Right ventricle myocardium superior (tissue), 1 donor: Measurements from ENCODE around the gene UGT1A5. TPM values are rescaled to one million over a fixed set of nuclear protein-coding genes. Genes with fewer than 3 reads are reported as not detected.

Source experiments
- ATAC-seq: fragments of 200-7000 bp; cut with Tn5 transposase; one replicate; pipeline ENCODE4 v1.9.1; 2020; ENCODE audit warnings: mild to moderate bottlenecking; ENCODE audit not compliant: poor library complexity
- DNase-seq: peaks from one replicate; pipeline ENCODE4 v3.0.0-alpha.2; 2020
- intact Hi-C: fragments of 100-400 bp; cut with DNase I; formaldehyde crosslinking; loops from one replicate; pipeline ENCODE4 v1.11.2; 2022
- long read RNA-seq: library from polyadenylated mRNA; unstranded; transcript quantifications from one replicate; pipeline ENCODE4 v2.0.0, GENCODE V29; 2021
- total RNA-seq: library from RNA; stranded (reverse); fragmentation: NEBNext Ultra II Directional; extraction: Animal tissue kit (Norgen Biotek cat#: 25700); gene quantifications from one replicate; pipeline ENCODE4 v1.2.1, GENCODE V29; 2021
- donor health status: DM: no; HTN: yes; CAD: no; lungs with severe emphysema.

UGT1A5 gene
- total RNA-seq, result not detected
- long read RNA-seq, result 0 reads

DNA sequence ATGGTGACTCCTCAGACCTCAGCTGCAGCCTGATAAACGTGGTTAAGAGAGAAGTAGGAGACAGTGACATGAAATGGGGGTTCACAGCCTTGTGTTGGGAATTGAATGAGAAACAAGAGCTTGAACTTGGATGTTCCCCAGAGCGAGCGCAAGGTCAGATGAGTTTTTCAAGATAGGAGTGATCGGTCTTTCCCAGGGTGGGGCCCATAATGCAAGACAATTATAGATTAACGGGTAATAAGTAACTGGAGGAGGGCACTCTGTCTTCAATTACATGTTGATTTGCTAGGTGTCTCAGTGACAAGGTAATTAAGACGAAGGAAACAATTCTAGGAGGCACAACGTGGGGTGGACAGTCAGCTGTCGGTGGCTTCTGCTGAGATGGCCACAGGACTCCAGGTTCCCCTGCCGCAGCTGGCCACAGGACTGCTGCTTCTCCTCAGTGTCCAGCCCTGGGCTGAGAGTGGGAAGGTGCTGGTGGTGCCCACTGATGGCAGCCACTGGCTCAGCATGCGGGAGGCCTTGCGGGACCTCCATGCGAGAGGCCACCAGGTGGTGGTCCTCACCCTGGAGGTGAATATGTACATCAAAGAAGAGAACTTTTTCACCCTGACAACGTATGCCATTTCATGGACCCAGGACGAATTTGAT lies at the start of gene UGT1A5:
UGT1A5 (plus strand) TSS at position 297 of the 651 bp plus-strand sequence; CDS start at position 382, 85 bp downstream.
- intact Hi-C loops, result no loop called here
- no peak for ATAC-seq

DNA sequence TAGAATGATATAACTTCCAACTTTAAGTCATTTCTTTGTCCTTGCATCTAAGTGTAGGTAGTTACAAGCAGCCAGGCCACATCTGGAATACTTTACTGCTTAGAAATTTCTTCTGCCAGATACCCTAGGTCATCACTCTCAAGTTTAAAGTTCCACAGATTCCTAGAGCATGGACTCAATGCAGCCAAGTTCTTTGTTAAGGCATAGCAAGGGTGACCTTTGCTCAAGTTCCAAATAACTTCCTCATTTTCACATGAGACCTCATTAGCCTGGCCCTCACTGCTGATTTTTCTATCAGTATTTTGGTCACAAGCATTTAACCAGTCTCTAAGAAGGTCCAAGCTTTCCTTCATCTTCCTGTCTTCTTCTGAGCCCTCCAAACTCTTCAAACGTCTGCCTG lies 48.8 kb upstream of the UGT1A5 start:
- no peak for DNase-seq
- intact Hi-C loops, result no loop called here

More for the DNA sequence above, at the start of gene UGT1A5:
- DNase-seq, result no peak

DNA sequence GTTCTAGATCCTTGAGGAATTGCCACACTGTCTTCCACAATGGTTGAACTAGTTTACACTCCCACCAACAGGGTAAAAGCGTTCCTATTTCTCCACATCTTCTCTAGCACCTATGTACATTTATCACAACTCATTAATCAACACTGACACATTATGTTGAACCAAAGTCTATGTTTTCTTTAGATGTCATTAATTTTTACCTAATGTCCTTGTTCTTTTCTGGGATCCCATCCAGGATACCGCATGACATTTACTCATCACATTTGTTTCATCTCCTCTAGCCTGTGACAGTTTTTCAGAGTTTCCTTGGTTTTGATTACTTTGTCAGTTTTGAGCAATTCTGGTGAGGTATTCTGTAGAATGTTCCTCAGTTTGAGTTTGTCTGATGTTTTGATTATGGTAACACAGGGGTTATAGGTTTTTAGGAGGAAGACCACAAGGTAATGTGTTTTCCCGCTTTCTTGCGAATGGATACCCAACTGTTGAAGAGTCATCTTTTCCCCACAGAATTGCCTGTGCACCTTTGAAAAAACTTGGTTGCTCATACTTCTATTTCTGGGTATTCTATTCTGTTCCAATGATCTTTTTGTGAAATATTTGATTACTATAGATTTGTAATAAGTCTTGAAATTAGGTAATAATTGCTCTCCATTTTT lies 44.0 kb upstream of the UGT1A5 start:
- DNase-seq (no peak), ATAC-seq (no peak)
- intact Hi-C loops, result no loop called here

More for the DNA sequence above, 48.8 kb upstream of the UGT1A5 start:
- no peak for ATAC-seq

DNA sequence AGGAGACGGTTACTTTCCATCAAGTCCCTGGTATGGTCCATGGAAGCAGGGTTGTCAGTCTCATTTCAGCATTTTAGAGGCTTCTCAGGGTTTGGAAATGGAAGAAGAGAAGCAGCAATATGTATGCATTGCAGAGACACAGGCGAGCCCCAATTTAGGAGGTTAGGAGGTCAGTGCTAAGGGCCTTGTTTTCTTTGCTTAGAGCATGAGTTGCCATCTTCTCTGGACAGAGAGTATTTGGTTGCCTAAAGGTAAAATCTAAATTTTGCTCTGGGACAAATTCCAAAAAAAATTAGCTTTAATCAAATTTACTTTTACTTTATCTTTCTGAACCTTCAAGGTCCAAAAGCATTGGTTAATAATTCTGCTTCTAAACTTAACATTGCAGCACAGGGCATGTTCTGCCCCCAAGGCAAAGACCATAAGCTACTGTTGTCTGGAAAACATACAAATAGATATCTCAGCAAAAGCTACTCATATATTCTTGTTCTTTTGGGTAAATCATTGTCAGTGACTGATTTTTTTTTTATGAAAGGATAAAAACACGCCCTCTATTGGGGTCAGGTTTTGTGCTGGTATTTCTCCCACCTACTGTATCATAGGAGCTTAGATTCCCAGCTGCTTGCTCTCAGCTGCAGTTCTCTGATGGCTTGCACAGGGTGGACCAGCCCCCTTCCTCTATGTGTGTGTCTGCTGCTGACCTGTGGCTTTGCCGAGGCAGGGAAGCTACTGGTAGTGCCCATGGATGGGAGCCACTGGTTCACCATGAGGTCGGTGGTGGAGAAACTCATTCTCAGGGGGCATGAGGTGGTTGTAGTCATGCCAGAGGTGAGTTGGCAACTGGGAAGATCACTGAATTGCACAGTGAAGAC lies 41.2 kb upstream of the UGT1A5 start, which contains the start of gene UGT1A9:
UGT1A9 (plus strand) TSS at position 609 of the 872 bp plus-strand sequence; CDS start at position 646, 37 bp downstream.
- intact Hi-C loops, result no loop called here
- DNase-seq (no peak), ATAC-seq (no peak)

DNA sequence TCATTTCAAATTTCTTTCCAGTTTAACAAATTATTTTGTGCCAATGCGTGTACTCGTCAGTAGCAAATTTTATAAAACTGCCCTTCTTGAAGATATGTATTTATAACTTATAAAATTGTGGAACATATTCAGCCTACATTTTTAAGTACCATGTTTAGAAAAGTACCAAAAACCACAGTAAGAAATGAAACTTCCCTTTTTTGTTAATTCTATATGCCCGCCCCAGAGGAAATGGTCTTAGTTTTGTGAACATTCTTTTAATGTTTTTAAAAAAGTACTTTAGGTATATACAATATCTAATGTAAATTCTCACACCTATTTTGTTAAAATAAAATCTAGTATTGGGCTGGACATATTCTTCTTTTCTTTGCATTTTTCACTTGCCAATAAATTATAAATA lies 39.8 kb upstream of the UGT1A5 start:
- intact Hi-C loops, result no loop called here
- ATAC-seq, result no peak

DNA sequence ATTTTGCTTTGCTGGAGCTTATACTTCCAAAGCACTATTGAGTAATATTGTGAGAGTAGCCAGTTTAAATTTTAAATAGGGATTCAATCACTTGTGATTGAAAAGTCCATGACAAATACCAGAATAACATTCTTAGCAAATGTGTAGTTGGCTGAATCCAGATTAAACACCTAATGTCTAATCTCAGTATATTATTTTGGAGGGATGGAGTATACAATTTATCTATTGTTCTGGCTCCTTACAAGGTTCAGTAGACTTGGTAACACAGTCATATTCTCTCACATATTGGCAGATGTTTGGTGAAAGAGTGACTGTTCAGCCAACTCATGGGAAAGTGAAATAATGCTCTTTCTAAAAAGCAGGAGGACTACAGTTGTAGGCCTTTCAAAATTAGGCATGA lies 38.8 kb upstream of the UGT1A5 start:
- intact Hi-C loops, result no loop called here
- DNase-seq (no peak), ATAC-seq (no peak)

More for the DNA sequence above, 39.8 kb upstream of the UGT1A5 start:
- no peak for DNase-seq

DNA sequence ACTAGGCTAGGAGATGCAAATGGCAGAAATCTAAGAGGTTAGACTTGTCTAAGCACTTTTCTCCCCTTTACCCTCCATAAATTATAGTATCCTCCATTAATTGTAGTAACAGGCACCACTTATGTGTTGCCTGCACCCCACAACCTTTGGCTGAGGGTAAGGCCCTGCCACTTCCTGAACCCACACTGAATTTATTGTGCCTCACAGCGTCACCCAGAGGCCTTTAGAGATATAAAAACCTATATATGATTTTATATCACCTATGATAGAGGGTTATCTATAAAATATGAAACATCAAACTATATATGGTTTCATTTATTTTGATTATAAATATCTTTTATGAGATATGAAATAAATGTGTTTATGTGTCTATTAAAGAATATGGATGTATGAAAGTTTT lies 38.4 kb upstream of the UGT1A5 start:
- intact Hi-C loops, result no loop called here
- DNase-seq, result no peak
- no peak for ATAC-seq

DNA sequence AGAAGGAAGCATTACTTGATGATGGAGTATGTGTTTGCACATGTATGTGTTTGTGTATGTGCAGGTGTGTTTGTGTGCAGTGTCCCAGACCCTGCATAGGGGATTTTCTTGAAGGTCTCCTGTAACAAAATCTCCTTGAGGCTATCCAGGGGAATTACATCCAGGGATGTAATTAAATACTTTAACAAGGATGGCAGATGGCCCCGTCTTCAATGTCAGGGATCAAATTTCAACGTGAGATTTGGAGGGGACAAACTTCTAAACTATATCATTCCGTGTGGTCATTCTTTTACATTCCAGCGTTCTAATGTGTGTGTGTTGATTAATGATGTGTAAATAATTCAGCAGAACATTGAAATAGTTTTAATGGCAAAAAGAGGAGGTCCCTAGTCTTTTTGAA lies 37.7 kb upstream of the UGT1A5 start:
- no peak for ATAC-seq
- intact Hi-C loops, result no loop called here

DNA sequence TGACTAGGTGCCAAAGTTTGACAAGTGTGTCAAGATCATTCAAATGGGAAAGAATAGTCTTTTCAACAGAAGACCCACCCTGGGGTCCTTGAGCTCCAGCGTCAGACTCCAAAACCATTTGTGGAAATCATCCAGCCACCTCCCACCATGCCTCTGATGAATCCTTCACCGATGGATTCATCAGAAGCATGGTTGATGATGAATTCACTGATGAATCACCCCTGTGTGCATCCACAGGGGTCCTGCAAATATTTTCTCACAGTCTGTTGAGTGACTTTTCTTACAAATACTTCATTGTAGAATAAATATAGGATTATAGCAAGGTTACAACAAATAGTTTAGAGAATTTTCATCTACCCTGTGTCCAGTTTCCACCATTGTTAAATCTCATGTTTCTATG lies 36.7 kb upstream of the UGT1A5 start:
- DNase-seq (no peak), ATAC-seq (no peak)
- intact Hi-C loops, result no loop called here

More for the DNA sequence above, 37.7 kb upstream of the UGT1A5 start:
- no peak for DNase-seq

DNA sequence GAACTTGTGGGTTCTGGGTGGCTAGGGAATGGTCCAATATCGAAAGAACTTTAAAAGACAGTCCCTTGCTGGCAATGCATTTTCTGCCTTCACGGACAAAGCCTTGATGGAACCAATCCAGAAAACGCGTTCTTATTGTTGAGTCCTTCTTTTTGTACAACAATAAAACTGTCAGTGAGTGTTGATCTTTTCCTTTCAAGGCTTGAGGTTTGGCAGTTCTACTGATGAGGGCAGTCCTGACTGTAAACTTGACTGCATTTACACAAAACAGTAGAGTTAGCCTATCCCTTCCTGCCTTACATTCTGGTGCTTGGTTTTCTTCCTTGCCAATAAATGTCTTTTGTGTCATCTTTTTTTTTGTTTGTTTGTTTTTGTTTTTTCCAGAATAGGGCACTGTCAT lies 33.5 kb upstream of the UGT1A5 start:
- DNase-seq, result no peak
- intact Hi-C loops, result no loop called here
- no peak for ATAC-seq

DNA sequence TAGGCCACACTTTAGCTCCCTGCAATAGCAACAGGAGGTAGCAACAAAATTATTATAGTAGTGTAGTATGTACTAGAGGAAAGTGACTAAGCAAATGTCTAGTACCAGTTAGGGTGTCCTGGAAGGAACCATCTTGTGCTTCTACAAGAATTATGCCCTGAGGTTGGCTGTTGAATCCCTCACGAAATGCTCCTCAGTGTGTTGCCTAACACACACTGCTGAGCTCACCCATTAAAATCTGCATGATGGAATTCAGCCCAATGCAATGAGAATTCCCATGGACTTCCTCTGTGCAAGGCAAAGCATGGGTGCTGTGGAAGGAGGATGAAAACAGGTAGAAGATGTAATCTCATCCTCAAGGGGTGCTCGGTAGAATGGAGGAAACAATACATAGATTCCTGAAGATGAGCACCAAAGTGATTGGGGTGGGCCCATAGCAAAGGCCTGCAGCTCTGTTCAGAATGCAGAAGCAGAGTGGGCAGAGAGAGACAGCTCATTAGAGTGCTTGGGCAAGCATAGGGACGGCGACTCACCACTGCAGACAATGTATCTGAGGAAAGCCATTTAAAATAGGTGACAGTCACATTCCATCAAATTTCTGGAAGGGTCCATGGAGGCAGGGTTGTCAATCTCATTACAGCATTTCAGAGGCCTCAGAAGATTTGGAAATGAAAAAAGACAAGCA lies 32.2 kb upstream of the UGT1A5 start:
- intact Hi-C loops, result no loop called here
- DNase-seq, result no peak
- ATAC-seq, result no peak

DNA sequence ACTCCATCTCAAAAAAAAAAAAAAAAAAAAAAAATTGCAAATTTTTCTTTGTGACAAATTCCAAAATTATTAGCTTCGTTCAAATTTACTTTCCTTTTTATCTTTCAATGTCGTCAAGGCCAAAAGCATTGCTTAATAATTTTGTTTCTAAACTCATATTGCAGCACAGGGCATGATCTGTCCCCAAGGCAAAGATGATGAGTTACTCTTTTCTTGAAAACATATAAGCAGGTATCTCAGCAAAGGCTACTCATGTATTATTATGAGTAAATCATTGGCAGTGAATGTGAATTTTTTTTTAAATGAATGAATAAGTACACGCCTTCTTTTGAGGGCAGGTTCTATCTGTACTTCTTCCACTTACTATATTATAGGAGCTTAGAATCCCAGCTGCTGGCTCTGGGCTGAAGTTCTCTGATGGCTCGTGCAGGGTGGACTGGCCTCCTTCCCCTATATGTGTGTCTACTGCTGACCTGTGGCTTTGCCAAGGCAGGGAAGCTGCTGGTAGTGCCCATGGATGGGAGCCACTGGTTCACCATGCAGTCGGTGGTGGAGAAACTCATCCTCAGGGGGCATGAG lies 31.1 kb upstream of the UGT1A5 start, which contains the start of gene UGT1A7:
UGT1A7 (plus strand) TSS at position 381 of the 579 bp plus-strand sequence; CDS start at position 418, 37 bp downstream.
- intact Hi-C loops, result no loop called here
- ATAC-seq (no peak), DNase-seq (no peak)

DNA sequence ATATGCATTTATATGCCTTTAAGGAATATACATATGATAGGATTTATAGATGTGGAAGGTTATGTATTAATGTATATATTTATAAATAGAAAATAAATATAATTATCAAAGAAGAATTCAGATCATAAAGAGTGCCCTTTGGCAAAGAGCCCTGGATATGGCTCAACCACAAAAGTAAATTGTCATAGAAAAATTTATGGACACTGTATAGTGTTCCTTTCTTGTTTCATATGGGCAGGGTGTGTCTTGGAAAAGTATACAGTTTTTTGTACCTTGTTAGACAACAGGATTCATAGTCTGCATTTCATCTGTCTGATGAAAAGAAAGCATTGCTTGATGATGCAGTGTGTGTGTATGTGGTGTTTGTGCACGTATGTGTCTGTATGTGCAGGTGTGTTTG lies 28.1 kb upstream of the UGT1A5 start:
- DNase-seq (no peak), ATAC-seq (no peak)
- intact Hi-C loops, result no loop called here

DNA sequence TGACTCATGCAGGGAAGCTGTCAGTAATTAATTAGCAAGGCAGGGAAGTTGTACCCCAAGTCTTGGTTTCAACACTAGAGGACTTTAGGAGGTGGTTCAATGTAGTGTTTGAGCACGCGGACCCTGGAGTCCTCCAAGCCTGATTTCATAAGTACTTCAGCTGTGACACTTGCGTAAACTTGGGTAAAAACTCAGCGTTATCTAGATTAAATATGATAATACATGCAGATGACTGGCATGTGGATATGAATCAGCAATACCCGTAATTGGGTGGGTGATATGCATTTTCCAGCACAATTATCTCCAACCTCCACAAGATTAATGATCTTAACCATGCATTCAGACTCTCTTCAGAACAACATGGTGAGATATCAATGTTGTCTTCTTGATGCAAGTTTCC lies 25.8 kb upstream of the UGT1A5 start:
- ATAC-seq, result no peak
- intact Hi-C loops, result no loop called here
- no peak for DNase-seq

DNA sequence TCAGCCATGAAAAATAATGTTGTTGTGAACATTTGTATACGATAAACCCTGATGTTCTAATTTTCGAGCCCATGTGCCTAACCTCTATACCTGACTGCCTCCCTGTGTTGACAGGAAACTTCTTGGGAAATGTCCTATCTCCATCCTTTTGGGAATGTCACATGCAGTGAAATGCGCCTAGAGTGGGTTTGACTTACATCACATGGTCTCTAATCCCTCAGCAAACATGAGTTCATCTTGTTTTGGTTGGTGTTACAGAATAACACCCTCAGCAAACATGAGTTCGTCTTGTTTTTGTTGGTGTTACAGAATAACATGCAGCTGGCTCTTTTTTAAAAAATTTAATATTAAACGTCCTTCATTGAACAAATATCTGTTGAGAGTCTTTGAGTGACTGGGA lies 24.4 kb upstream of the UGT1A5 start:
- intact Hi-C loops, result no loop called here
- ATAC-seq, result no peak

DNA sequence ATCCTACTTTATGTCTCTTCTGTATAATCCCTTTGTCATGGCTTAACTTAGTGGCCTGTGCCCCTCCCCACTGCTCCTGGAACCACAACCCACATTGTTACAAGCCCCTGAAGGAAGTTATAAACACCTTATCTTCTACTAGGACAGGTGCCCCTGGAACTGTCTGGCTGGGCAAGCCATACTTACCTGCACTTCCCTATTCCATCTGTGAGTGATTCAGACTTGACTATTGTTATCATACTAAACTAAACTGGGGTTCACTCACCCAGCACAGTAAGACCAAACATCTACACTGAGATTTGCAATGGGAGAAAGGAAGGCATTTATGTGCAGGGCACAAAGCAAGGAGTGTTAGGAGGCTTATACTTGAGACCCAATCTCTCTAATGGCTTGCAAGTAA lies 23.7 kb upstream of the UGT1A5 start:
- ATAC-seq (no peak), DNase-seq (no peak)
- intact Hi-C loops, result no loop called here

More for the DNA sequence above, 24.4 kb upstream of the UGT1A5 start:
- no peak for DNase-seq

DNA sequence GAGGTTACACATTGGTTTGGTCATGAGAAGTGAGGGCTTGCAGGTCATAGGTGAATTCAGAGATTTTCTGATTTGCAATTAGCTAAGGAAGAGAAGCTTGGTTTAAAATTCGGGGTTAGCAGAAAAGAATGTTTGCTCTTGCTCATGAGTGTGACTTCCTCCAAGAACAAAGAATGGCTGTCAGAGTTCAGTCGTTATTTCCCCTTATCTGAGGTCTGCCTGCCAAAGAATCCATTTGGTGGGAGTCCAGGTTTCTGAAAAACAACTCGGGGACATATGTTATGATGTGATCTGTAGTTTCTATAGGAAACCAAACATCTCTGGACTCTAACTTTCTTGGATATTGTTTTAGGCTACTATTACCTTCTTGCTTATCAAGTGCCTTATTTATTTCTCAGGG lies 23.2 kb upstream of the UGT1A5 start:
- DNase-seq, result no peak
- ATAC-seq, result no peak
- intact Hi-C loops, result no loop called here

DNA sequence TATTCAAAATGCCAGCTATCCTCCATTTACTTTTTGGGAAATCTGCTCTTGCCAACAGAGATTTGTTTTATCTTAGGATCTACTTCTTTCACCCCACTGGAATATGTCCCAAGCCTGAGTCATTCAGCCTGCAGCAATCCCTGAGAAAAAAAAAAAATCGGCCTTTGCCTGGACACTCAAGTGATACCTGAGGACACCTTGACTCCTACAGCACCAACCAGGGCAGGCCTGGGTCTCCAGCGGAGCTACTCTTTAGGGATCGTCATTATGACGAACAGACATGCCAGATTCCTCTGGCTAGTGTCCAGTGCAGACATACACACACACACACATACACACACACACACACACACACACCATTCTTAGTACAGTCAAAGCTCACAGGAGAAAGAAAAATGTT lies 22.3 kb upstream of the UGT1A5 start:
- intact Hi-C loops, result no loop called here
- DNase-seq, result no peak
- no peak for ATAC-seq
